IMR-90 (cell line): ENCODE measurements around the gene IL17C.

ENCODE experiments used
- FOS ChIP-seq: fragments of 150-350 bp; IDR thresholded peaks from 2 replicates; pipeline ENCODE4 v1.6.1; 2016; ENCODE audit warnings: low read depth, low read length
- POLR2A ChIP-seq: IDR thresholded peaks from 2 replicates; pipeline ENCODE4 v1.6.1; 2012; ENCODE audit warnings: mild to moderate bottlenecking, low read depth, low read length
- RCOR1 ChIP-seq: IDR thresholded peaks from 2 replicates; pipeline ENCODE4 v1.6.1; 2012; ENCODE audit warnings: mild to moderate bottlenecking, low read length, improper control_type of control experiment; ENCODE audit not compliant: insufficient replicate concordance
- TF ChIP-seq, protein P1 (sequence below): conservative IDR thresholded peaks from 2 replicates; pipeline ENCODE4 v1.5.1; 2012; ENCODE audit warnings: mild to moderate bottlenecking, low read depth, low read length, improper control_type of control experiment

DNA sequence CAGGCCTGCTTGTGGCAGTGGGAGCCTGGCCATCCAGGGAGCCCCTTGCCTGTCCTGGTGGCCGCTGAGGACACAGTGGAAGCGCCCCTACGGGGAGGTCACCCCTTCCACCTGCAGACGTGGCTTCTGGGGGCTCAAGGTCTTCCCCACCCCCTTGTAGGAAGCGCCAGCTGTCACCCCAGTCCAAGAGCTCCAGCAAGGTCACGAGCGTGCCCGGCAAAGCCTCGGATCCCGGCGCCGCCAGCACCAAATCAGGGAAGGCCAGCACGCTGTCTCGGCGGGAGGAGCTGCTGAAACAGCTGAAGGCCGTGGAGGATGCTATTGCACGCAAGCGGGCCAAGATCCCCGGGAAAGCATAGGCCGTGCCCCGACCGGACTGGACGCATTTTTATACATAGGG lies 7.4 kb upstream of the IL17C start:
- TF ChIP-seq FOS (no peak), POLR2A (no peak), RCOR1 (no peak)
- TF ChIP-seq, protein P1, sequence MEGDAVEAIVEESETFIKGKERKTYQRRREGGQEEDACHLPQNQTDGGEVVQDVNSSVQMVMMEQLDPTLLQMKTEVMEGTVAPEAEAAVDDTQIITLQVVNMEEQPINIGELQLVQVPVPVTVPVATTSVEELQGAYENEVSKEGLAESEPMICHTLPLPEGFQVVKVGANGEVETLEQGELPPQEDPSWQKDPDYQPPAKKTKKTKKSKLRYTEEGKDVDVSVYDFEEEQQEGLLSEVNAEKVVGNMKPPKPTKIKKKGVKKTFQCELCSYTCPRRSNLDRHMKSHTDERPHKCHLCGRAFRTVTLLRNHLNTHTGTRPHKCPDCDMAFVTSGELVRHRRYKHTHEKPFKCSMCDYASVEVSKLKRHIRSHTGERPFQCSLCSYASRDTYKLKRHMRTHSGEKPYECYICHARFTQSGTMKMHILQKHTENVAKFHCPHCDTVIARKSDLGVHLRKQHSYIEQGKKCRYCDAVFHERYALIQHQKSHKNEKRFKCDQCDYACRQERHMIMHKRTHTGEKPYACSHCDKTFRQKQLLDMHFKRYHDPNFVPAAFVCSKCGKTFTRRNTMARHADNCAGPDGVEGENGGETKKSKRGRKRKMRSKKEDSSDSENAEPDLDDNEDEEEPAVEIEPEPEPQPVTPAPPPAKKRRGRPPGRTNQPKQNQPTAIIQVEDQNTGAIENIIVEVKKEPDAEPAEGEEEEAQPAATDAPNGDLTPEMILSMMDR = no peak
